IPS-20b (cell line): ENCODE measurements around the gene CISD3.

ENCODE experiments used
- H3K27ac ChIP-seq: one replicate; pipeline ENCODE4 v1.5.1; 2013; ENCODE audit warnings: low read length
- H3K27me3 ChIP-seq: 2 replicates; pipeline ENCODE4 v1.6.1; 2013; ENCODE audit warnings: mild to moderate bottlenecking, low read length, inconsistent platforms; ENCODE audit not compliant: insufficient read depth
- H3K36me3 ChIP-seq: 2 replicates; pipeline ENCODE4 v1.6.1; 2013; ENCODE audit warnings: low read depth, mild to moderate bottlenecking, inconsistent platforms, low read length, moderate library complexity; ENCODE audit not compliant: insufficient read depth
- H3K4me1 ChIP-seq: 2 replicates; pipeline ENCODE4 v1.6.1; 2013; ENCODE audit warnings: mild to moderate bottlenecking, control low read depth, inconsistent platforms, low read length, moderate library complexity; ENCODE audit not compliant: insufficient read depth
- H3K4me3 ChIP-seq: 2 replicates; pipeline ENCODE4 v1.5.1; 2013; ENCODE audit warnings: mild to moderate bottlenecking, low read length, inconsistent platforms
- H3K9ac ChIP-seq: 2 replicates; pipeline ENCODE4 v1.6.1; 2013; ENCODE audit warnings: low read depth, mild to moderate bottlenecking, inconsistent platforms, low read length, moderate library complexity
- H3K9me3 ChIP-seq: 2 replicates; pipeline ENCODE4 v1.6.1; 2013; ENCODE audit warnings: mild to moderate bottlenecking, low read depth, low read length, inconsistent platforms; ENCODE audit not compliant: insufficient read depth

CISD3 gene

GRCh38 chr17:38710604-38710962 lies 19.6 kb upstream of the CISD3 start:
- Histone ChIP-seq H3K9me3 (no peaks in the 10 kb centered on the region), H3K9ac (no peak overlapping the region), H3K4me1 (peaks cover 23% of the 10 kb centered on the region; the same call in 1 of the 2 replicates), H3K27me3 (peaks cover 28% of the 10 kb centered on the region), H3K36me3 (peaks cover 6% of the 10 kb centered on the region), H3K4me3 (no peak overlapping the region), H3K27ac (no peak overlapping the region)

DNA sequence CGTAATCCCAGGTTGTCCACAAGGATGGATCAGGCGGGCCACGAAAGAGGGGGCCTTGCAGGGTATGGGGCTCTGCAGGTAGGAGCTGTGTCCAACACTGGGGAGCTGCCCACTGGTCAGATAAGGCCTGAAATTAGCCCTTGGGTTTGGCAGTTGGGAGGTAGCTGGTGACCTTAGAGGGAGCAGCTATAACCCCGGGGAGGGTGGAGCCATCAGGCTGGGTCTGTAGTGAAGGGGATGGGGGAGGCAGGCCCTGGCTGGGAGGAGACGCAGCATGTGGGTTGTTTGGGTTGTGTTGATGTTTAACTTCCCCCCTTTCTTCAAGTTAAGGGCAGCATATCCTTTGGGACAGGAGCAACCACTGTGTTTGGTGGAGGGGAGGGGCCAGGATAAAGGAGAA lies 19.2 kb upstream of the CISD3 start:
- H3K36me3 ChIP-seq: peaks cover 6% of the 10 kb centered on the region
- peaks cover 24% of the 10 kb centered on the region for H3K27me3 ChIP-seq
- H3K4me3 ChIP-seq: no peak overlapping the region
- peaks cover 23% of the 10 kb centered on the region; the same call in 1 of the 2 replicates for H3K4me1 ChIP-seq
- no peaks in the 10 kb centered on the region for H3K9me3 ChIP-seq
- no peak overlapping the region for H3K27ac ChIP-seq
- no peak overlapping the region for H3K9ac ChIP-seq

GRCh38 chr17:38711792-38712571 lies 18.2 kb upstream of the CISD3 start:
- H3K27me3 ChIP-seq: peaks cover 17% of the 10 kb centered on the region; the same call in 1 of the 2 replicates
- peaks cover 6% of the 10 kb centered on the region for H3K36me3 ChIP-seq
- no peak overlapping the region for H3K9ac ChIP-seq
- H3K4me1 ChIP-seq: peaks cover 18% of the 10 kb centered on the region; the same call in 1 of the 2 replicates
- H3K9me3 ChIP-seq: no peaks in the 10 kb centered on the region
- no peak overlapping the region for H3K27ac ChIP-seq
- no peak overlapping the region for H3K4me3 ChIP-seq

GRCh38 chr17:38712593-38712992 lies 17.5 kb upstream of the CISD3 start:
- H3K9me3 ChIP-seq: no peaks in the 10 kb centered on the region
- no peak overlapping the region for H3K9ac ChIP-seq
- peaks cover 6% of the 10 kb centered on the region for H3K36me3 ChIP-seq
- peaks cover 13% of the 10 kb centered on the region; the same call in 1 of the 2 replicates for H3K4me1 ChIP-seq
- no peak overlapping the region for H3K4me3 ChIP-seq
- H3K27me3 ChIP-seq: peaks cover 13% of the 10 kb centered on the region; the same call in 1 of the 2 replicates
- H3K27ac ChIP-seq: no peak overlapping the region

- H3K9ac ChIP-seq: no peak overlapping the region
Observed at GRCh38 chr17:38713456-38714075, 16.6 kb upstream of the CISD3 start.

GRCh38 chr17:38715216-38715943 lies 14.8 kb upstream of the CISD3 start:
- Histone ChIP-seq H3K27me3 (peaks cover 7% of the 10 kb centered on the region), H3K27ac (peak overlapping the region; percentile 41)

More at GRCh38 chr17:38713456-38714075, 16.6 kb upstream of the CISD3 start:
- H3K4me1 ChIP-seq: peaks cover 15% of the 10 kb centered on the region; the same call in 1 of the 2 replicates
- H3K4me3 ChIP-seq: no peak overlapping the region
- H3K36me3 ChIP-seq: peaks cover 6% of the 10 kb centered on the region
- no peaks in the 10 kb centered on the region for H3K9me3 ChIP-seq
- H3K27ac ChIP-seq: no peak overlapping the region
- peaks cover 5% of the 10 kb centered on the region; the same call in 1 of the 2 replicates for H3K27me3 ChIP-seq

DNA sequence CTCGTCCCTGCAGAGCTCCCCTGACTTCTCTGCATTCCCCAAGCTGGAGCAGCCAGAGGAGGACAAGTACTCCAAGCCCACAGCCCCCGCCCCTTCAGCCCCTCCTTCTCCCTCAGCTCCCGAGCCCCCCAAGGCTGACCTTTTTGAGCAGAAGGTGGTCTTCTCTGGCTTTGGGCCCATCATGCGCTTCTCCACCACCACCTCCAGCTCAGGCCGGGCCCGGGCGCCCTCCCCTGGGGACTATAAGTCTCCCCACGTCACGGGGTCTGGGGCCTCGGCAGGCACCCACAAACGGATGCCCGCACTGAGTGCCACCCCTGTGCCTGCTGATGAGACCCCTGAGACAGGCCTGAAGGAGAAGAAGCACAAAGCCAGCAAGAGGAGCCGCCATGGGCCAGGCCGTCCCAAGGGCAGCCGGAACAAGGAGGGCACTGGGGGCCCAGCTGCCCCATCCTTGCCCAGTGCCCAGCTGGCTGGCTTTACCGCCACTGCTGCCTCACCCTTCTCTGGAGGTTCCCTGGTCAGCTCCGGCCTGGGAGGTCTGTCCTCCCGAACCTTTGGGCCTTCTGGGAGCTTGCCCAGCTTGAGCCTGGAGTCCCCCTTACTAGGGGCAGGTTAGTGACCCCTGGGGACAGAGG lies 13.7 kb upstream of the CISD3 start:
- peaks cover 6% of the 10 kb centered on the region for H3K36me3 ChIP-seq
- peak overlapping the region; percentile 63; the same call in 1 of the 2 replicates for H3K9ac ChIP-seq
- peaks cover 18% of the 10 kb centered on the region for H3K27me3 ChIP-seq
- no peak overlapping the region for H3K27ac ChIP-seq
- peaks cover 19% of the 10 kb centered on the region; the same call in 1 of the 2 replicates for H3K4me1 ChIP-seq
- no peak overlapping the region; the same call in 1 of the 2 replicates for H3K4me3 ChIP-seq
- H3K9me3 ChIP-seq: no peaks in the 10 kb centered on the region

More at GRCh38 chr17:38715216-38715943, 14.8 kb upstream of the CISD3 start:
- Histone ChIP-seq H3K4me3 (peak overlapping the region; percentile 40; the same call in 1 of the 2 replicates), H3K4me1 (peaks cover 19% of the 10 kb centered on the region; the same call in 1 of the 2 replicates), H3K36me3 (peaks cover 6% of the 10 kb centered on the region), H3K9me3 (no peaks in the 10 kb centered on the region), H3K9ac (peak overlapping the region; percentile 57; the same call in 1 of the 2 replicates)

GRCh38 chr17:38717139-38717745 lies 12.9 kb upstream of the CISD3 start:
- Histone ChIP-seq H3K4me3 (no peak overlapping the region), H3K36me3 (peaks cover 6% of the 10 kb centered on the region), H3K9ac (no peak overlapping the region), H3K4me1 (peaks cover 19% of the 10 kb centered on the region; the same call in 1 of the 2 replicates), H3K27ac (no peak overlapping the region), H3K9me3 (no peaks in the 10 kb centered on the region), H3K27me3 (peaks cover 19% of the 10 kb centered on the region)

- no peak overlapping the region for H3K27ac ChIP-seq
- peaks cover 19% of the 10 kb centered on the region for H3K27me3 ChIP-seq
- no peaks in the 10 kb centered on the region for H3K36me3 ChIP-seq
- no peaks in the 10 kb centered on the region for H3K9me3 ChIP-seq
- H3K4me1 ChIP-seq: peaks cover 15% of the 10 kb centered on the region; the same call in 1 of the 2 replicates
- H3K4me3 ChIP-seq: peak overlapping the region; percentile 48; the same call in 1 of the 2 replicates
- H3K9ac ChIP-seq: no peak overlapping the region
Observed at GRCh38 chr17:38719289-38719942, 10.7 kb upstream of the CISD3 start.

DNA sequence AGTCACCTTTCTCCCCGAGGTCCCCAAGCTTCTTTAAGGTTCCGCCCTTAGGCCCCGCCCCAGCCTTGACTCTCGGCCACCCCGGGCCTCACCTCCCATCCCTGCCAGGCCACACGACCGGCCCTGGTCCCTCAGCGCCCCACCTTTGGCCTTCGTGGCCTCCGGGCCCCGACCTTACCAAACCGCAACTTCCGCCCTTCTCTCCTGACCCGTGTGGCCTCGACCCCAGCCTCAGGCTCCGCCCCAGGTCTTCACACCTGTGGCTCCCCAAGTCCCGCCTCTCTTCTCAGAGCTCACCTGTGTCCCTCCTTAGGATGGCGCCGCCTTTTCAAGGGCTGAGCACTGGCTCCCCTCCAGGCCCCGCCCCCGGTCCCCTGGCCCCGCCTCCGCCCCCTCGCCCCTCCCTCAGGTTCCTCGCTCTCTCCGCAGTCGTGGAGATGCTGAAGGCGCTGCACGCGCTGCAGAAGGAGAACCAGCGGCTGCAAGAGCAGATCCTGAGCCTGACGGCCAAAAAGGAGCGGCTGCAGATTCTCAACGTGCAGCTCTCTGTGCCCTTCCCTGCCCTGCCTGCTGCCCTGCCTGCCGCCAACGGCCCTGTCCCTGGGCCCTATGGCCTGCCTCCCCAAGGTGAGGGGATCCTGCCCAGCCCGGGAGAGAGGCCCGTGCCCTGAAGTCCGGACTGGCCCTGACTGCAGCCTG lies 10.0 kb upstream of the CISD3 start:
- Histone ChIP-seq H3K4me3 (peak overlapping the region; percentile 48; the same call in 1 of the 2 replicates), H3K9ac (no peak overlapping the region)

More for the DNA sequence above, 10.0 kb upstream of the CISD3 start:
- Histone ChIP-seq H3K27ac (no peak overlapping the region), H3K9me3 (no peaks in the 10 kb centered on the region), H3K36me3 (no peaks in the 10 kb centered on the region), H3K27me3 (peaks cover 19% of the 10 kb centered on the region), H3K4me1 (peaks cover 11% of the 10 kb centered on the region; the same call in 1 of the 2 replicates)
